Activated CD4-positive, alpha-beta T cell treated with anti-CD3 and anti-CD28 coated beads, Interleukin-2, amount 50 U/mL, for 1 hour (primary cell): ENCODE data around the gene SH3BP5L.

Source experiments
- DNase-seq: peaks from one replicate; pipeline ENCODE4 v3.0.0-alpha.2; 2020

Gene SH3BP5L

GRCh38 chr1:248825136-248825535 lies 579 bp downstream of the SH3BP5L start:
- no peak for DNase-seq

- DNase-seq = no peak
Observed at GRCh38 chr1:248824701-248825100, 1.0 kb downstream of the SH3BP5L start.

GRCh38 chr1:248824301-248824700 lies 1.4 kb downstream of the SH3BP5L start:
- no peak for DNase-seq

GRCh38 chr1:248823517-248824001 lies 2.2 kb downstream of the SH3BP5L start:
- DNase-seq = no peak

- no peak for DNase-seq
Observed at GRCh38 chr1:248822148-248823032, 3.3 kb downstream of the SH3BP5L start.

GRCh38 chr1:248821641-248822040 lies 4.1 kb downstream of the SH3BP5L start:
- DNase-seq = no peak

- DNase-seq = no peak
Observed at GRCh38 chr1:248821101-248821500, 4.6 kb downstream of the SH3BP5L start.

- no peak for DNase-seq
Observed at GRCh38 chr1:248820041-248820585, 5.6 kb downstream of the SH3BP5L start.

GRCh38 chr1:248818505-248819374 lies 7.0 kb downstream of the SH3BP5L start:
- no peak for DNase-seq

GRCh38 chr1:248817065-248817464 lies 8.7 kb downstream of the SH3BP5L start:
- no peak for DNase-seq

GRCh38 chr1:248816042-248816851 lies 9.5 kb downstream of the SH3BP5L start:
- no peak for DNase-seq

GRCh38 chr1:248815407-248816034 lies 10.2 kb downstream of the SH3BP5L start:
- no peak for DNase-seq

GRCh38 chr1:248814351-248814750 lies 11.4 kb downstream of the SH3BP5L start:
- no peak for DNase-seq

- DNase-seq = no peak
Observed at GRCh38 chr1:248813546-248813945, 12.2 kb downstream of the SH3BP5L start.

- DNase-seq = no peak
Observed at GRCh38 chr1:248812736-248813425, 12.8 kb downstream of the SH3BP5L start.

GRCh38 chr1:248811514-248812490 lies 13.9 kb downstream of the SH3BP5L start:
- no peak for DNase-seq

GRCh38 chr1:248810727-248811513 lies 14.8 kb downstream of the SH3BP5L start:
- no peak for DNase-seq

- no peak for DNase-seq
Observed at GRCh38 chr1:248810000-248810726, 15.6 kb downstream of the SH3BP5L start.
